HG03095 (cell line): Measurements from ENCODE around the gene DOK7.
A peak's percentile ranks its signal among the peaks of the same experiment; 100 is the strongest.
"Not testable (repeated sequence)": the region's sequence is repeated elsewhere in the genome, so short reads cannot be mapped to it uniquely, and the experiment has no call there.

Experiments used
- ATAC-seq: cut with Tn5 transposase; IDR thresholded peaks from one replicate; pipeline ENCODE4 v1.9.1; 2021; ENCODE audit warnings: moderate library complexity; ENCODE audit not compliant: unreplicated experiment

DOK7 gene

GRCh38 chr4:3442959-3443749 is 20.0 kb upstream of the DOK7 start:
- ATAC-seq = no peak

GRCh38 chr4:3443750-3444309 is 19.3 kb upstream of the DOK7 start:
- ATAC-seq = no peak

- ATAC-seq = no peak
Measured at GRCh38 chr4:3444351-3445110, 18.6 kb upstream of the DOK7 start.

DNA sequence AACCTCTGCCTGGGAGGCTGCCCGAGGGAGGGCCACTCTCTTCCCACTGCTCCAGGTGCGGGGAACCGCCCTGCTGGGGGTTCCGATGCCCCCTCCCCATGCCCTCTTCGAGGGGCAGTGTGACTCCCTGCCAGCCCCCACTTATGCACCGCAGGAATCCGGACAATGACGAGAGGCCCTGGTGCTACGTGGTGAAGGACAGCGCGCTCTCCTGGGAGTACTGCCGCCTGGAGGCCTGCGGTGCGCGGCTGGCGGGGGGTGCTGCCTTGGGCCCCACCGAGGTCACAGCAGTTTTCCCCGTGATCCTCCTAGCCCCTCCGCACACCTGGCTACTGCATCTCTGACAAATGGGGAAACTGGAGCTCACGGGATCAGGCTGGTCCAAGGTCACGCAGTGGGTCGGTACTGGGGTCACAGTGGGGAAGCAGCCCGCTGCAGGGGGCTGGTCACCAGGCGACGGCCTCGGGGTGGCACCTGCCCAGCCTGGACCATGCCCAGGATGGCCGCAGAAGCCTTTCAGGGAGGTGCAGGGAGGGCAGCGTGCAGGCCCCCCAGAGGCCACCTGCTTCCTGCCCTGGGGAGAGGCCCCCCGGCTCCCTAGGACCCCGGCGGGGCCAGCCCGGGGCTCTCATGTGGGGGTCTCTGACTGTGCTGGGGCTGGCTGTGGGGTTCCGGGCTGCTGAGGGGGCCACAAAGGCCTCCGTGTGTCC is 17.8 kb upstream of the DOK7 start:
- ATAC-seq = no peak

GRCh38 chr4:3445829-3446545 is 17.1 kb upstream of the DOK7 start:
- no peak for ATAC-seq

GRCh38 chr4:3446631-3447320 is 16.3 kb upstream of the DOK7 start:
- no peak for ATAC-seq

GRCh38 chr4:3447431-3448395 is 15.4 kb upstream of the DOK7 start:
- ATAC-seq = no peak

DNA sequence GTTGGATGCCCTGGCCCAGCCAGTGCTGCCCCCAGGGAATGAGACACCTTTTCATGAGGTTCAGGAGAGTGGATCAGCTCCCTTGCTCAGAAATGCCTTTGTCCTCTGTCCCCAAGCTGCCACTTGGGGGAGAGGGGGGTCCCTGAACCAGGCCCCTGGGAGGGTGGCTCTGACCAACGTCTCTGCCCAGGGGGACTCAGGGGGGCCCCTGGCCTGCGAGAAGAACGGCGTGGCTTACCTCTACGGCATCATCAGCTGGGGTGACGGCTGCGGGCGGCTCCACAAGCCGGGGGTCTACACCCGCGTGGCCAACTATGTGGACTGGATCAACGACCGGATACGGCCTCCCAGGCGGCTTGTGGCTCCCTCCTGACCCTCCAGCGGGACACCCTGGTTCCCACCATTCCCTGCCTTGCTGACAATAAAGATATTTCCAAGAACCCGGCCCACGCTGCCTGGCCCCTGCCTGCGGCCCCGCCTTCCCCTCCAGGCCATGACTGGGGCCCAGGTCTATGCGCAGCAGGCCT is 14.0 kb upstream of the DOK7 start:
- no peak for ATAC-seq

DNA sequence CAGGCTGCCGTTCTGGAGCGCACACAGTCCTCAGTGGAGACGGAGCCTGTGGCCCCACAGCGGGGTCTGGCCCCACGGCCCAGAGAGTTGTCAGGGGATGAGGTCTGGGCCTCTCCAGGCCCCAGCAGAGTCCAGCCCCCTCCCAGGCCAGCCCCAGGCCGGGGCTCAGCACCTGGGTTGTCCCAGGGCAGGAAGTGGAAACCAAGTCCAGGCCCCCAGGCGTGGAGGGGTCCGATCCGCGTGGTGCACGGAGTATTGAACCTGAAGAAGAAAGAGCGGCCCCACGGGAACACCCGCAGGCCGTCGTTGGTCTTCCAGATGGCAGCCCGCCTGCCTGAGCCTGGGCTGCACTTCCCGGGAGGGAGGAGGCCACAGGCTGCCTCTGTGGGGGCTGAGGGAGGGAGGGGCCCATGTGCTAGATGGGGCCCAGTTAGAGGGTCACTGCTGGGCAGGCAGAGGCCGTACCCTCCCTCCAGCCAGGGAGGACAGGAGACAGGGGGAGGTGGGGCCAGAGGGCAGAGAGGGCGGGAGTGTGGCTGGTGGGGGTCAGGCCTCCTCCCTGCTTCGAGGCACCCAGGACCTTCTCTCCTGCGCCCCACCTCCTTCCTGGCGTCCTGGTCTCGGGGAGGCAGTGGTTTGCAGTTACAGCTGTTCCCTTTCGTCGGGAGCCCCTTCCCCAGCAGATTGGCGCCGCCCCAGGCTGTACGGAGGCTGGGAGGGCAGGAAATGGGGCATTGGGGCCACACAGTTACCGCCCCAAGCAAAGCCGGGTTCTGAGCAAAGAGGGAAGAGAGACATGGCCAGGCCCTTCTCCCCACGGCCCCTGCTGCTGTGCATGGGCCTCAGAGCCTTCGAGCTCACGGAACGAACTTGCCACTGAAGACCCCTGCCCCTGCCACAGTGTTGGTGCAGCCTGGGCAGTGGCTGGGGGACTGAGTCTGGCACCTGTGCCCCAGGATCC is 13.3 kb upstream of the DOK7 start:
- no peak for ATAC-seq

DNA sequence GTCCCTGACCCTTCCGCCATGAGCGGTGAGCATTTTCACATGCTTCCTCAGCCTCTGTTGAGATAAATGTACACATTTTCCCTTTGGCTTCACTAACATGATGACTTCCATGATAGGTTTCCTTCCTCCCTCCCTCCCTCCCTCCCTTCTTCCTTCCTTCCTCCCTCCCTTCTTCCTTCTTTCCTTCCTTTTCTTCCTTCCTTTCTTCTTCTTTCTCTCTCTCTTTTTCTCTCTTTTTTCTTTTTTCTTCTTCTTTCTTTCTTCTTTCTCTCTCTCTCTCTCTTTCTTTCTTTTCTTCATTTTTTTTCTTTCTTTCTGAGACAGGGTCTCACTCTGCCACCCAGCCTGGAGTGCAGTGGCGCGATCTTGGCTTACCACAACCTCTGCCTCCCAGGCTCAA is 12.5 kb upstream of the DOK7 start:
- ATAC-seq = no peak

- no peak for ATAC-seq
Measured at GRCh38 chr4:3451956-3452355, 11.2 kb upstream of the DOK7 start.

DNA sequence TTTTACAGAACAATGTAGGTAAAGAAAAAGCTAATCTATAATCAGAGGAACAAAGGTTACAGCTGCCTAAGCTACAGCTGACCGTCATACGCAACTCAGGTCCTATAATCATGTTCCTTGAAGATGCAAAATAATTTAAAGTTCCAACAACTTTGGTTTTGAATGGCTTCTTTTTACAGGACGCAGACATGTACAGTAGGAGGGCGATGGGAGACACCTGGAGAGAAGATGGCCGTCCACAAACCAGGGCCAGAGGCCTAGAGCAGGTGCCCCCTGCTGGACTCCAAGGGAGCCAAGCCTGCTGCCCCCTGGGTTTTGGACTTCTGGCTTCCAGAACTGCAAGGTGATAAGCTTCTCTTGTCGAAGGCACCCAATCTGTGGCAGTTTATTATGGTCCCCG is 10.7 kb upstream of the DOK7 start:
- ATAC-seq = no peak

DNA sequence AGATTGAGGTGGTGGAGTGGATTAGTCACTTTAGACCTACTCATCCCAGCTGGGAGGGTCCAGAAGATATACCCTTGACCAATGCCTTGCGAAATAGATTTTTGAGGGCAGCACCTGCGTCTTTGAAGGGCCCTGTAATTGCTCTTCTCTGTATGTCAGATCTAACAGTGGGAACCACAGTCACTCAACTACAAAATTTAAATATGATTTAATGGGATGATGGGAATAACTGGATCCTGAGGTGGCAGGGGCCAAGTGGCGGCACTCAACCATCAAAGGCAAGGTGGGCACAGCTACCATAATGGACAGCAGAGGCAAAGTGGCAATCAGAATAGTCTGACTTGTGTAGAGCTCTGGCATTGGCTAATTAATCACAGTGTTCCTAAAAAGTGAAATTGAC is 7.5 kb upstream of the DOK7 start:
- not testable (repeated sequence) for ATAC-seq

DNA sequence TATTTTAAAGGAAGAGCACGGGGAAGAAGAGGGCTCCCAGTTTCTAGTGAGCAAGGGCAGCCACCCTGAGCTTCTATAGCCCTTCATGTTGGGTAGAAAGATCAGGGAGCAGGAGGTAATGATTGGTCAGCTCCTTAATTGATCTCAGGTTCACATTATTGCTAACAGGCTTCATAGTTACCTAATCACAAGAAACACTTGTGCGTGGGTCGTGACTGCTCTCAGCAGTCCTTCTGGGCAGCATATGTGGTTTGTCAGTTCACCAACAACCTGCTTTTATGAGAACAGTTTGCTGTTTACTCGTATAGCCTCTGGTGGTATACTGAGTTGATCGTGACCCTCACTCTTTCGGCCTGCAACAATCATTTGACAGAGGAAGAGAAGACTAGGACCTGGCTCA is 4.7 kb upstream of the DOK7 start:
- ATAC-seq = no peak

- not testable (repeated sequence) for ATAC-seq
Measured at GRCh38 chr4:3459156-3459555, 4.0 kb upstream of the DOK7 start.

GRCh38 chr4:3460926-3461325 is 2.2 kb upstream of the DOK7 start:
- ATAC-seq = no peak

DNA sequence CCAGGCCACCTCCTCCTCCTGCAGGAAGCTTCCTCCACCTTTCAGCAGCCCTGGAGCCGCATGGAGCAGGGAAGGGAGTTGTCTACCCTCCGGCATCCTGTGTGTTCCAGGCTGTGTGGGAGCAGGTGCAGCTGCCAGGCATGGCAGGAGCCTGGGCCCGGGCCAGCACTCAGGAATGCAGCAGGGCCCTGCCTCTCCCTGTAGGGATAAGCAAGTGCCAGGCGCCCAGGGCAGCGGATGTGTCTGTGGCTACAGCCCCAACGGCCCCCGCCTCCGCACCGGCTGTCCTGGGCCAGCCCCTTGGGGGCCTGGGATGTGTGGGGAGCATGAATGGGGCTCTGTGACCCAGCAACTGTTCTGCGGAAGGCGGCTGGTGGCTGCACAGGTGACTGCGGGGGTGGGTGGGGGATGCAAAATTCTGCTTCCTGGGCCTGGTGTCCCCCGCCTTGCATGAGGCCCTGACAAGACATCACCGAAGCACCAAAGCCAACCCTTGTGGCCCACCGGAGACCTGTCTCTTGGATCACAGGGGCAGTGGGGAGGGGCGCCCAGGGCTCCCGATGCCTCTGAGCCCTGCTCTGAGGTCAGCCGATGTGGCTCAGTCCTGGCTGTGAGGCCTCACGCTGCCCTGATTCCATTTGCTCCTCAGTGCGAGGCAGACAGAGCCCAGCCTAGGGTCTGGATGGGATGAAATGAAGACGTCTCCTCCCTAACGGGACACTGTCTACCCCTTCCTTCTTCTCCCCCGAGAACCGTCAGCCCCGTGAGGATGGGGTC is 1.4 kb upstream of the DOK7 start:
- ATAC-seq = peak; percentile 48
